ENCODE data around the gene LSMEM2. TPM values are rescaled to one million over a fixed set of nuclear protein-coding genes. Genes with fewer than 3 reads are reported as not detected.

The LSMEM2 gene
- total and polyA plus RNA-seq, 9 of the 15 experiments (the other 6 are each of a cell fraction or from before 2014, with no cell fraction given) = not detected

GRCh38 chr3:50337175-50337861 is 58.4 kb downstream of the LSMEM2 start (continued):
- no peak for TF ChIP-seq FOXA3 (CRISPR knock-in tag; conservative IDR thresholded peaks at IDR 0.05 in 1 of 2, IDR thresholded peaks at IDR 0.05 in 1 of 2)
- TF ChIP-seq HNRNPLL (IDR thresholded peaks at IDR 0.05; ENCODE audit: low read depth, low read length, poor library complexity, severe bottlenecking) = peak; percentile 55
- TF ChIP-seq MCM3 (IDR thresholded peaks at IDR 0.05) = no peak
- TF ChIP-seq RBM25 (IDR thresholded peaks at IDR 0.05; ENCODE audit: low read depth, low read length, severe bottlenecking) = no peak
- no peak for TF ChIP-seq PCBP1 (IDR thresholded peaks at IDR 0.05; ENCODE audit: low read depth, low read length, poor library complexity, severe bottlenecking)
- peak in 1 of 2 experiments; percentile 51; a peak in 1 of 4 replicates for TF ChIP-seq SRF (CRISPR knock-in tag; IDR thresholded peaks at IDR 0.05)
- peak; percentile 21; the same call in 1 of the 2 replicates for TF ChIP-seq THRB (CRISPR knock-in tag; conservative IDR thresholded peaks at IDR 0.05)
- peak; percentile 36 for TF ChIP-seq NEUROD1 (IDR thresholded peaks at IDR 0.05; ENCODE audit: borderline replicate concordance, low read depth, low read length, partially characterized antibody)
- no peak for TF ChIP-seq PHF20 (IDR thresholded peaks at IDR 0.05; ENCODE audit: partially characterized antibody)
- peak; percentile 88 for TF ChIP-seq POLR2G (IDR thresholded peaks at IDR 0.05; ENCODE audit: low read depth, low read length)
- TF ChIP-seq L3MBTL2 (IDR thresholded peaks at IDR 0.05) = peak; percentile 82
- peak; percentile 76 for TF ChIP-seq SUPT5H (IDR thresholded peaks at IDR 0.05)
- peak; percentile 17; the same call in 1 of the 2 replicates for TF ChIP-seq EP300 (IDR thresholded peaks at IDR 0.05; ENCODE audit: low read length)
- peak; percentile 7; the same call in 1 of the 2 replicates for TF ChIP-seq MBD2 (IDR thresholded peaks at IDR 0.05; ENCODE audit: borderline replicate concordance, low read depth)
- TF ChIP-seq ZBTB1 (CRISPR knock-in tag; IDR thresholded peaks at IDR 0.05; ENCODE audit: borderline replicate concordance, low read depth) = 0 out of 2 replicates have a peak, but pooled peaks have one; percentile 2
- 0 out of 2 replicates have a peak, but pooled peaks have one; percentile 17 for TF ChIP-seq ZNF197 (CRISPR knock-in tag; IDR thresholded peaks at IDR 0.05; ENCODE audit: low read depth)
- TF ChIP-seq MYC (IDR thresholded peaks at IDR 0.05; ENCODE audit: low read depth, low read length) = peak; percentile 92
- TF ChIP-seq MYC (CRISPR knock-in tag; IDR thresholded peaks at IDR 0.05; ENCODE audit: borderline replicate concordance, low read depth) = no peak
- TF ChIP-seq GMEB1 (CRISPR knock-in tag; IDR thresholded peaks at IDR 0.05) = peak; percentile 88
- TF ChIP-seq ZBTB8A (IDR thresholded peaks at IDR 0.05; ENCODE audit: partially characterized antibody) = no peak
- peak; percentile 88 to 95 for TF ChIP-seq MNT (conservative IDR thresholded peaks at IDR 0.05)
- peak in 1 of 2 experiments; percentile 69 for TF ChIP-seq MAZ (CRISPR knock-in tag; conservative IDR thresholded peaks at IDR 0.05 in 1 of 2, IDR thresholded peaks at IDR 0.05 in 1 of 2)
- TF ChIP-seq ZNF224 (CRISPR knock-in tag; IDR thresholded peaks at IDR 0.05) = no peak
